ENCODE data around the gene ING4. TPM values are rescaled to one million over a fixed set of nuclear protein-coding genes. Genes with fewer than 3 reads are reported as not detected.

The ING4 gene
- total RNA-seq, 1 experiment from 2014 or later = 20.1 TPM

- no peak for DNase-seq
- no peak overlapping the region for H3K4me2 ChIP-seq (ENCODE audit: insufficient read depth, insufficient read length, low read length)
Observed at GRCh38 chr12:6691473-6691872, 28.6 kb upstream of the ING4 start.

More at GRCh38 chr12:6691473-6691872, 28.6 kb upstream of the ING4 start:
- no peaks in the 10 kb centered on the region for H3K9me3 Mint-ChIP-seq
- no peak overlapping the region for H2BK20ac ChIP-seq (ENCODE audit: low read depth, low read length, poor library complexity, severe bottlenecking)
- H4K91ac ChIP-seq (ENCODE audit: insufficient read length, low read depth, low read length) = no peak overlapping the region
- TF ChIP-seq, protein P1, sequence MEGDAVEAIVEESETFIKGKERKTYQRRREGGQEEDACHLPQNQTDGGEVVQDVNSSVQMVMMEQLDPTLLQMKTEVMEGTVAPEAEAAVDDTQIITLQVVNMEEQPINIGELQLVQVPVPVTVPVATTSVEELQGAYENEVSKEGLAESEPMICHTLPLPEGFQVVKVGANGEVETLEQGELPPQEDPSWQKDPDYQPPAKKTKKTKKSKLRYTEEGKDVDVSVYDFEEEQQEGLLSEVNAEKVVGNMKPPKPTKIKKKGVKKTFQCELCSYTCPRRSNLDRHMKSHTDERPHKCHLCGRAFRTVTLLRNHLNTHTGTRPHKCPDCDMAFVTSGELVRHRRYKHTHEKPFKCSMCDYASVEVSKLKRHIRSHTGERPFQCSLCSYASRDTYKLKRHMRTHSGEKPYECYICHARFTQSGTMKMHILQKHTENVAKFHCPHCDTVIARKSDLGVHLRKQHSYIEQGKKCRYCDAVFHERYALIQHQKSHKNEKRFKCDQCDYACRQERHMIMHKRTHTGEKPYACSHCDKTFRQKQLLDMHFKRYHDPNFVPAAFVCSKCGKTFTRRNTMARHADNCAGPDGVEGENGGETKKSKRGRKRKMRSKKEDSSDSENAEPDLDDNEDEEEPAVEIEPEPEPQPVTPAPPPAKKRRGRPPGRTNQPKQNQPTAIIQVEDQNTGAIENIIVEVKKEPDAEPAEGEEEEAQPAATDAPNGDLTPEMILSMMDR (conservative IDR thresholded peaks at IDR 0.05) = no peak
- H3K27ac ChIP-seq (ENCODE audit: insufficient read length, low read depth, low read length) = no peak overlapping the region
- no peak overlapping the region for H2AFZ ChIP-seq (ENCODE audit: low read length)
- H3K18ac ChIP-seq (ENCODE audit: insufficient read length, low read depth, low read length) = no peak overlapping the region
- H2BK120ac ChIP-seq (ENCODE audit: low read depth, low read length, poor library complexity, severe bottlenecking) = no peak overlapping the region
- no peak overlapping the region for H4K8ac ChIP-seq (replicated peaks; ENCODE audit: insufficient read length, low read depth, low read length)
- H3K4ac ChIP-seq (ENCODE audit: low read depth, low read length) = no peak overlapping the region
- WGBS (ENCODE audit: extremely low coverage, insufficient read length, low lambda C conversion rate) = no CpG with 5 or more reads among the region's 4 CpGs
- no peak overlapping the region for H2BK5ac ChIP-seq (ENCODE audit: insufficient read length, low read length)
- H2BK12ac ChIP-seq (ENCODE audit: insufficient read length, low read depth, low read length) = no peak overlapping the region
- H3K14ac ChIP-seq (ENCODE audit: insufficient read depth, low read length) = no peak overlapping the region
- H3K27me3 Mint-ChIP-seq (ENCODE audit: low read depth) = peaks cover 7% of the 10 kb centered on the region
- no peak overlapping the region for H3K23ac ChIP-seq (ENCODE audit: insufficient read length, low read depth, low read length)
- no peak overlapping the region for H2AK5ac ChIP-seq (ENCODE audit: insufficient read length, low read length)
- no peak overlapping the region for H2BK15ac ChIP-seq (ENCODE audit: low read depth, low read length)
- H3K27me3 ChIP-seq (ENCODE audit: insufficient read depth, low read length) = no peaks in the 10 kb centered on the region
- peaks cover 3% of the 10 kb centered on the region for H3K79me1 ChIP-seq (ENCODE audit: insufficient read depth, low read depth, low read length, poor library complexity, severe bottlenecking)
- H3T11ph ChIP-seq (ENCODE audit: low read length) = no peak overlapping the region
- H3K9me3 ChIP-seq (ENCODE audit: control insufficient read depth, low read depth, low read length) = no peaks in the 10 kb centered on the region
- H3K36me3 Mint-ChIP-seq (ENCODE audit: insufficient read depth in 1 of 3, low read depth in 3 of 3) = peaks cover 5 to 21% (median 6%) of the 10 kb centered on the region in 3 experiments; a peak in 6 of 7 replicates
- H4K20me1 ChIP-seq (ENCODE audit: control insufficient read depth, insufficient read depth, insufficient read length) = no peaks in the 10 kb centered on the region
- no peak overlapping the region for H3K9ac ChIP-seq (ENCODE audit: extremely low read depth, insufficient read length, low read length)
- H3K23me2 ChIP-seq (ENCODE audit: insufficient read length, low read depth, low read length, poor library complexity, severe bottlenecking) = peaks cover 8% of the 10 kb centered on the region
- H3K4me3 Mint-ChIP-seq = no peak overlapping the region; a peak in 2 of 5 replicates
- H4K5ac ChIP-seq (ENCODE audit: insufficient read length, low read depth, low read length) = no peak overlapping the region
- no peak overlapping the region for H3K56ac ChIP-seq (ENCODE audit: insufficient read length, low read depth, low read length)
- no peak overlapping the region for H3K27ac Mint-ChIP-seq
- H3K4me1 Mint-ChIP-seq = peaks cover 14 to 25% of the 10 kb centered on the region in 2 experiments
- H3K79me2 ChIP-seq (ENCODE audit: insufficient read depth, low read length) = peaks cover 19% of the 10 kb centered on the region; the same call in 1 of the 2 replicates
- H3K4me1 ChIP-seq (ENCODE audit: insufficient read depth, low read length) = no peaks in the 10 kb centered on the region

All from H9 (cell line).